ENCODE measurements around the gene RO60. TPM values are rescaled to one million over a fixed set of nuclear protein-coding genes. Genes with fewer than 3 reads are reported as not detected.
A peak's percentile ranks its signal among the peaks of the same experiment; 100 is the strongest.

RO60 gene
- polyA plus RNA-seq, 4 donors = 4.0 to 26.4 (median 7.2) TPM

- Histone ChIP-seq H3K9me3 (ENCODE audit: control insufficient read depth in 2 of 2, insufficient read depth in 1 of 2, low read depth in 1 of 2, low read length in 1 of 2) (no peaks in the 10 kb centered on the region), H3K27me3 (ENCODE audit: control insufficient read depth in 3 of 3, insufficient read depth in 3 of 3, low read length in 3 of 3) (no peaks in the 10 kb centered on the region), H3K4me3 (ENCODE audit: low read depth in 1 of 3, low read length in 3 of 3) (no peak overlapping the region), H3K27ac (ENCODE audit: low read depth in 1 of 3, low read length in 2 of 3) (no peak overlapping the region), H3K36me3 (ENCODE audit: control insufficient read depth in 3 of 3, insufficient read depth in 2 of 3, low read depth in 1 of 3, low read length in 3 of 3) (peaks cover 3 to 16% (median 9%) of the 10 kb centered on the region in 3 donors), H3K4me1 (ENCODE audit: control insufficient read depth in 3 of 3, insufficient read depth in 2 of 3, low read depth in 1 of 3, low read length in 2 of 3) (no peaks in the 10 kb centered on the region)
- DNase-seq (no peak), FAIRE-seq (no peak)
- WGBS, 3 donors = 91 to 97% (median 97%) methylated on average over 1 of the region's 1 CpG
Observed at GRCh38 chr1:193085263-193085662, 25.9 kb downstream of the RO60 start.

GRCh38 chr1:193086342-193086741, 26.9 kb downstream of the RO60 start:
- FAIRE-seq (no peak), DNase-seq (no peak)
- no peak overlapping the region for H3K27ac ChIP-seq (ENCODE audit: low read depth in 1 of 3, low read length in 2 of 3)
- H3K4me3 ChIP-seq (ENCODE audit: low read depth in 1 of 3, low read length in 3 of 3) = no peak overlapping the region
- no peaks in the 10 kb centered on the region for H3K9me3 ChIP-seq (ENCODE audit: control insufficient read depth in 2 of 2, insufficient read depth in 1 of 2, low read depth in 1 of 2, low read length in 1 of 2)
- 87 to 93% (median 91%) methylated on average over 3 of the region's 3 CpGs for WGBS, 3 donors
- H3K36me3 ChIP-seq (ENCODE audit: control insufficient read depth in 3 of 3, insufficient read depth in 2 of 3, low read depth in 1 of 3, low read length in 3 of 3) = peaks cover 3 to 16% (median 9%) of the 10 kb centered on the region in 3 donors
- H3K4me1 ChIP-seq (ENCODE audit: control insufficient read depth in 3 of 3, insufficient read depth in 2 of 3, low read depth in 1 of 3, low read length in 2 of 3) = no peaks in the 10 kb centered on the region
- no peaks in the 10 kb centered on the region for H3K27me3 ChIP-seq (ENCODE audit: control insufficient read depth in 3 of 3, insufficient read depth in 3 of 3, low read length in 3 of 3)

- no peak for DNase-seq
- Histone ChIP-seq H3K36me3 (ENCODE audit: control insufficient read depth in 3 of 3, insufficient read depth in 2 of 3, low read depth in 1 of 3, low read length in 3 of 3) (peaks cover 0 to 15% (median 7%) of the 10 kb centered on the region in 3 donors), H3K4me1 (ENCODE audit: control insufficient read depth in 3 of 3, insufficient read depth in 2 of 3, low read depth in 1 of 3, low read length in 2 of 3) (no peaks in the 10 kb centered on the region), H3K27me3 (ENCODE audit: control insufficient read depth in 3 of 3, insufficient read depth in 3 of 3, low read length in 3 of 3) (no peaks in the 10 kb centered on the region), H3K9me3 (ENCODE audit: control insufficient read depth in 2 of 2, insufficient read depth in 1 of 2, low read depth in 1 of 2, low read length in 1 of 2) (no peaks in the 10 kb centered on the region), H3K4me3 (ENCODE audit: low read depth in 1 of 3, low read length in 3 of 3) (no peak overlapping the region), H3K27ac (ENCODE audit: low read depth in 1 of 3, low read length in 2 of 3) (no peak overlapping the region)
- WGBS, 3 donors = 56 to 74% (median 68%) methylated on average over 3 of the region's 3 CpGs
- FAIRE-seq = no peak
Observed at GRCh38 chr1:193087893-193088292, 28.5 kb downstream of the RO60 start.

DNA sequence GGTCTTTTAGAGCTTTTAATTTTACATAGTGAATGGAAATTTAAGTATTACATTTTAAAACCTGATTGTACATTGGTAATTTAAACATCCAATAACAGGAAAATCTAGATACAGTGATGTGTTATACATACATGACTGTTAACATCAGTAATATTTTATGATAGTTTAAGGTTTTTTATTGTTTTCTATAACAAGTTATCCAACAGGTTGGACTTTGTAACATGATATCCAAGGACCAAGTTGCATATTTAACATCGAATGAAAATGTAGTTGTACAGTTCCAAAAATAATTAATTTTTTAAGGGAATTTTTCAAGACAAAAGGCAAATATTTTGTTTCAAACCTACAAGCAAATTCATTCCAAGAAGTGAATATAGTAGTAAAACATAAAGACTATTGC, 31.5 kb downstream of the RO60 start:
- Histone ChIP-seq H3K27me3 (ENCODE audit: control insufficient read depth in 3 of 3, insufficient read depth in 3 of 3, low read length in 3 of 3) (no peaks in the 10 kb centered on the region), H3K9me3 (ENCODE audit: control insufficient read depth in 2 of 2, insufficient read depth in 1 of 2, low read depth in 1 of 2, low read length in 1 of 2) (no peaks in the 10 kb centered on the region), H3K27ac (ENCODE audit: low read depth in 1 of 3, low read length in 2 of 3) (no peak overlapping the region), H3K4me3 (ENCODE audit: low read depth in 1 of 3, low read length in 3 of 3) (no peak overlapping the region), H3K36me3 (ENCODE audit: control insufficient read depth in 3 of 3, insufficient read depth in 2 of 3, low read depth in 1 of 3, low read length in 3 of 3) (peaks cover 3 to 21% (median 5%) of the 10 kb centered on the region in 3 donors), H3K4me1 (ENCODE audit: control insufficient read depth in 3 of 3, insufficient read depth in 2 of 3, low read depth in 1 of 3, low read length in 2 of 3) (no peaks in the 10 kb centered on the region)
- DNase-seq = no peak
- FAIRE-seq = no peak
- WGBS, 3 donors = 18 to 67% (median 39%) methylated on average over 1 of the region's 1 CpG

DNA sequence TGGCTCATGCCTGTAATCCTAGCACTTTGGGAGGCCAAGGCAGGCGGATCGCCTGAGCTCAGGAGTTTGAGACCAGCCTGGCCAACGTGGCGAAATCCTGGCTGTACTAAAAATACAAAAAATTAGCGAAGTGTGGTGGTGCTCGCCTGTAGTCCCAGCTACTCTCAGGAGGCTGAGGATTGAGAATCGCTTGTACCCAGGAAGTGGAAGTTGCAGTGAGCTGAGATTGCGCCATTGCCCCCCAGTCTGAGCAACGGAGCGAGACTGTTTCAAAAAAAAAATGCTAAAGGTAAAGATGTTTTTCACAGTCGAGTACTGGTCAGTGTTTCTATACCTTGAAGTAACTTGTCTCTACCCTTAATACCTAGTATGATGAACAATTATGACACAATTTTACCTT, 34.7 kb downstream of the RO60 start:
- DNase-seq (no peak), FAIRE-seq (no peak)
- Histone ChIP-seq H3K27me3 (ENCODE audit: control insufficient read depth in 3 of 3, insufficient read depth in 3 of 3, low read length in 3 of 3) (no peaks in the 10 kb centered on the region), H3K4me3 (ENCODE audit: low read depth in 1 of 3, low read length in 3 of 3) (no peak overlapping the region), H3K36me3 (ENCODE audit: control insufficient read depth in 3 of 3, insufficient read depth in 2 of 3, low read depth in 1 of 3, low read length in 3 of 3) (peaks cover 5 to 22% (median 6%) of the 10 kb centered on the region in 3 donors), H3K27ac (ENCODE audit: low read depth in 1 of 3, low read length in 2 of 3) (no peak overlapping the region), H3K9me3 (ENCODE audit: control insufficient read depth in 2 of 2, insufficient read depth in 1 of 2, low read depth in 1 of 2, low read length in 1 of 2) (no peaks in the 10 kb centered on the region), H3K4me1 (ENCODE audit: control insufficient read depth in 3 of 3, insufficient read depth in 2 of 3, low read depth in 1 of 3, low read length in 2 of 3) (no peaks in the 10 kb centered on the region)
- 93 to 97% (median 94%) methylated on average over 11 of the region's 11 CpGs for WGBS, 3 donors

- peaks cover 7 to 16% (median 12%) of the 10 kb centered on the region in 3 donors for H3K36me3 ChIP-seq (ENCODE audit: control insufficient read depth in 3 of 3, insufficient read depth in 2 of 3, low read depth in 1 of 3, low read length in 3 of 3)
- no peaks in the 10 kb centered on the region for H3K27me3 ChIP-seq (ENCODE audit: control insufficient read depth in 3 of 3, insufficient read depth in 3 of 3, low read length in 3 of 3)
- DNase-seq (no peak), FAIRE-seq (no peak)
- WGBS, 3 donors = 92 to 94% (median 92%) methylated on average over 5 of the region's 5 CpGs
- H3K4me3 ChIP-seq (ENCODE audit: low read depth in 1 of 3, low read length in 3 of 3) = no peak overlapping the region
- no peak overlapping the region for H3K27ac ChIP-seq (ENCODE audit: low read depth in 1 of 3, low read length in 2 of 3)
- H3K4me1 ChIP-seq (ENCODE audit: control insufficient read depth in 3 of 3, insufficient read depth in 2 of 3, low read depth in 1 of 3, low read length in 2 of 3) = peaks cover 0 to 10% (median 3%) of the 10 kb centered on the region in 3 donors
- no peaks in the 10 kb centered on the region for H3K9me3 ChIP-seq (ENCODE audit: control insufficient read depth in 2 of 2, insufficient read depth in 1 of 2, low read depth in 1 of 2, low read length in 1 of 2)
Observed at GRCh38 chr1:193102662-193103061, 43.2 kb downstream of the RO60 start.

- Histone ChIP-seq H3K27ac (ENCODE audit: low read depth in 1 of 3, low read length in 2 of 3) (peak overlapping the region; percentile 64 to 94 (median 79)), H3K4me1 (ENCODE audit: control insufficient read depth in 3 of 3, insufficient read depth in 2 of 3, low read depth in 1 of 3, low read length in 2 of 3) (peaks cover 0 to 10% (median 3%) of the 10 kb centered on the region in 3 donors), H3K9me3 (ENCODE audit: control insufficient read depth in 2 of 2, insufficient read depth in 1 of 2, low read depth in 1 of 2, low read length in 1 of 2) (no peaks in the 10 kb centered on the region), H3K27me3 (ENCODE audit: control insufficient read depth in 3 of 3, insufficient read depth in 3 of 3, low read length in 3 of 3) (no peaks in the 10 kb centered on the region), H3K36me3 (ENCODE audit: control insufficient read depth in 3 of 3, insufficient read depth in 2 of 3, low read depth in 1 of 3, low read length in 3 of 3) (peaks cover 5 to 11% (median 9%) of the 10 kb centered on the region in 3 donors), H3K4me3 (ENCODE audit: low read depth in 1 of 3, low read length in 3 of 3) (peak overlapping the region; percentile 51 to 58 (median 55))
- FAIRE-seq = no peak
- DNase-seq = peak; percentile 9 to 10
- WGBS, 3 donors = 30 to 38% (median 38%) methylated on average over 9 of the region's 9 CpGs
Observed at GRCh38 chr1:193103759-193104501, 44.5 kb downstream of the RO60 start.

DNA sequence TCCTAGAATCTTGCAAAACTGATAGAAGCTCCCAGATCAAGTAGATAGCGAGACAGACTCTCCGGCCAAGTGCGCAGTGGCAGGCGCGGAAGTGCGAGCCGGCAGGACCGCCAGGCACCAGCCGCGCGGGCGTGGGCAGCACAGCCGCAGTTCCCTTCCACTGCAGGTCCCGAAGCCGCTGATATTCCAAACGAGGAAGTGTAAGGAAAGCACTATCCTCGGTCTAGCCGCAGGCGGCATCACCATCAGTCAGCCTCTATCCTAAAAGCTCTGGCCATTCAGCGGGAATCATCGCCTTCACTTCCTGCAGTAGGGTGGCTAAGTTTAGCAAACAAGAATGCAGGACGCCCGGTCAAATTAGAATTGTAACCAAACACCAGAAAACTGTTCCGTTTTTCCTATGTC, 45.1 kb downstream of the RO60 start:
- H3K27me3 ChIP-seq (ENCODE audit: control insufficient read depth in 3 of 3, insufficient read depth in 3 of 3, low read length in 3 of 3) = no peaks in the 10 kb centered on the region
- peak in 1 of 2 donors; percentile 54 for DNase-seq
- peak overlapping the region; percentile 51 to 58 (median 55) for H3K4me3 ChIP-seq (ENCODE audit: low read depth in 1 of 3, low read length in 3 of 3)
- no peak for FAIRE-seq
- peaks cover 2 to 7% (median 6%) of the 10 kb centered on the region in 3 donors for H3K36me3 ChIP-seq (ENCODE audit: control insufficient read depth in 3 of 3, insufficient read depth in 2 of 3, low read depth in 1 of 3, low read length in 3 of 3)
- peak overlapping the region; percentile 64 to 94 (median 79) for H3K27ac ChIP-seq (ENCODE audit: low read depth in 1 of 3, low read length in 2 of 3)
- WGBS, 3 donors = 0 to 1% (median 0%) methylated on average over 24 of the region's 24 CpGs
- no peaks in the 10 kb centered on the region for H3K9me3 ChIP-seq (ENCODE audit: control insufficient read depth in 2 of 2, insufficient read depth in 1 of 2, low read depth in 1 of 2, low read length in 1 of 2)
- H3K4me1 ChIP-seq (ENCODE audit: control insufficient read depth in 3 of 3, insufficient read depth in 2 of 3, low read depth in 1 of 3, low read length in 2 of 3) = peaks cover 0 to 10% (median 3%) of the 10 kb centered on the region in 3 donors
